Caco-2 (cell line): Measurements from ENCODE around the gene RPS27. TPM values are rescaled to one million over a fixed set of nuclear protein-coding genes. Genes with fewer than 3 reads are reported as not detected.

Experiments
- BruUV-seq: library from RNA; stranded (reverse); fragments of 400-500 nt; replicated peaks from 2 replicates; lab custom pipeline; 2021; lab: Mats Ljungman, UMichigan
- CTCF ChIA-PET: fragments of 300-600 bp; sonication (Branson Sonifier 250); formaldehyde crosslinking; loops from one replicate; lab custom pipeline; 2022; ENCODE audit warnings: antibody characterized with exemption; lab: Charles Lee
- POLR2A ChIA-PET: fragments of 300-600 bp; sonication (Branson Sonifier 250); formaldehyde crosslinking; loops from one replicate; lab custom pipeline; 2022; ENCODE audit warnings: antibody characterized with exemption; lab: Charles Lee
- DNase-seq, 2 experiments: peaks; one replicate each; pipeline versions ENCODE4 v3.0.0 to v3.0.0-alpha.2; 2020 to 2022
- H3K27me3 ChIP-seq: replicated peaks from 2 replicates; pipeline ENCODE4 v1.6.0; 2011; ENCODE audit warnings: low read length; ENCODE audit not compliant: control insufficient read depth, insufficient read depth
- H3K36me3 ChIP-seq: 2 replicates; pipeline ENCODE4 v1.5.1; 2011; ENCODE audit warnings: low read length; ENCODE audit not compliant: control insufficient read depth, insufficient read depth
- H3K4me1 ChIP-seq: fragments of 250-450 bp; sonication (Bioruptor Pico); 2 replicates; pipeline ENCODE4 v1.5.1; 2020; ENCODE audit warnings: mild to moderate bottlenecking
- H3K4me3 ChIP-seq: 2 replicates; pipeline ENCODE4 v1.5.1; 2011; ENCODE audit warnings: low read depth, mild to moderate bottlenecking, control low read depth, low read length
- H3K9me3 ChIP-seq: fragments of 250-450 bp; sonication (Bioruptor Pico); 2 replicates; pipeline ENCODE4 v1.5.1; 2020; ENCODE audit warnings: mild to moderate bottlenecking, moderate library complexity
- H3K27ac Mint-ChIP-seq: one replicate; pipeline ENCODE4 v1.8.0; 2022; ENCODE audit warnings: mixed read lengths; ENCODE audit not compliant: unreplicated experiment
- H3K27me3 Mint-ChIP-seq: one replicate; pipeline ENCODE4 v1.8.0; 2022; ENCODE audit warnings: mixed read lengths; ENCODE audit not compliant: insufficient read depth, unreplicated experiment
- H3K36me3 Mint-ChIP-seq: one replicate; pipeline ENCODE4 v1.8.0; 2022; ENCODE audit warnings: mild to moderate bottlenecking, mixed read lengths; ENCODE audit not compliant: insufficient read depth, unreplicated experiment
- H3K4me1 Mint-ChIP-seq: one replicate; pipeline ENCODE4 v1.8.0; 2022; ENCODE audit warnings: low read depth, mixed read lengths; ENCODE audit not compliant: unreplicated experiment
- H3K4me3 Mint-ChIP-seq: one replicate; pipeline ENCODE4 v1.8.0; 2022; ENCODE audit warnings: mild to moderate bottlenecking, moderate library complexity, mixed read lengths; ENCODE audit not compliant: unreplicated experiment
- H3K9me3 Mint-ChIP-seq: one replicate; pipeline ENCODE4 v1.8.0; 2022; ENCODE audit warnings: mixed read lengths; ENCODE audit not compliant: unreplicated experiment
- intact Hi-C: fragments of 100-400 bp; cut with micrococcal nuclease; formaldehyde crosslinking; loops from one replicate; pipeline ENCODE4 v1.10.0; 2022; ENCODE audit not compliant: unreplicated experiment
- total RNA-seq: library from RNA; stranded (reverse); gene quantifications from 2 replicates; pipeline ENCODE4 v1.2.3, GENCODE V29; 2022
- TF ChIP-seq, protein P1 (sequence below), 2 experiments: fragments of 200-600 bp in 1 of 2; IDR thresholded peaks; 1 replicate in 1 of 2; 2 replicates in 1 of 2; pipeline versions ENCODE4 v1.5.1 to v1.8.0; 2011 to 2022; ENCODE audit warnings: antibody characterized with exemption in 1 of 2, control low read depth in 1 of 2, inconsistent platforms in 1 of 2, low read depth in 1 of 2, low read length in 1 of 2, mild to moderate bottlenecking in 1 of 2, moderate library complexity in 1 of 2; ENCODE audit not compliant: insufficient read depth in 1 of 2, severe bottlenecking in 1 of 2, unreplicated experiment in 1 of 2

Gene RPS27
- total RNA-seq, 1 experiment from 2014 or later = 2,676 TPM

DNA sequence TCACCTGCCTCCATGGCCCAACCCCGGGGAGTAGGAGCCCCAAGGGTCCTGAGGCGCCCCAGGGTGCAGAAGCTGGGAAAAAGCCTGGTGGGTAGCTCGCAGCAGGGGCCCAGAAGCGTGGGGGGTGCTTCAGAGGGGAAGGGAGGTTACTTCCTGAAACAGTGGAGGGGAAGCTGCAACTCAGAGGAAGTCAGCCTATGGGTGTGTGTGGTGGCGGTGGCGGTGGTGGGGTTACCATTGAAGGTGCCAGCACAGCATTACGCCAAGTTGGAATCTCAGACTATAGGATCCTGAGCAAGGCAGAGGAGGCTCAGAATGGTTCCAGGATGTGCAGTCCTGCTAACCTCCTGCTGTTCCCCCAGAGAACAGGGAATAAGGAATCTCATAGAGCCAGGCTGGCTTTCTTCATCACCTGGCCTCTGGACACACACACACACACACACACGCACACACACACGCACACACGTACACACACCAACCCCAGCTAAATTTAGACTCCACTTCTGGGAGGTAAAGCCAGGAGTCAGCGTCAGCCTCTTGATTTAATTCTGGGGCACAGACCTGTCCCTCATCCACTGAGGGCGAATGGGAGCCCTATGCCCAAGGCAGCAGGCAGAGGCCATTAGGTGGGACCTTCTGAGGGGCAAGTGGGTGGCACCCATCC, 45.3 kb upstream of the RPS27 start:
- peak in 1 of 2 experiments; percentile 34 for DNase-seq
- Histone ChIP-seq H3K4me3 (peak overlapping the region; percentile 92), H3K4me1 (peaks cover 8% of the 10 kb centered on the region), H3K9me3 (no peaks in the 10 kb centered on the region), H3K36me3 (peaks cover 3% of the 10 kb centered on the region; the same call in 1 of the 2 replicates), H3K27me3 (no peaks in the 10 kb centered on the region)
- BruUV-seq = no TSS peak
- Mint-ChIP-seq H3K4me3 (peak overlapping the region; percentile 82), H3K36me3 (peaks cover 55% of the 10 kb centered on the region), H3K9me3 (no peaks in the 10 kb centered on the region), H3K4me1 (peaks cover 7% of the 10 kb centered on the region), H3K27ac (peak overlapping the region; percentile 44), H3K27me3 (no peaks in the 10 kb centered on the region)
- ChIA-PET POLR2A (interaction anchor here (1.7 kb wide), 1 partner anchor 22 kb away, joined by 6 read pairs; the partner anchor contains the start of gene GATAD2B), CTCF (interaction anchor here (0.6 kb wide), 1 partner anchor 22 kb away, joined by 4 read pairs; no protein-coding TSS in a partner anchor)
- TF ChIP-seq, protein P1, sequence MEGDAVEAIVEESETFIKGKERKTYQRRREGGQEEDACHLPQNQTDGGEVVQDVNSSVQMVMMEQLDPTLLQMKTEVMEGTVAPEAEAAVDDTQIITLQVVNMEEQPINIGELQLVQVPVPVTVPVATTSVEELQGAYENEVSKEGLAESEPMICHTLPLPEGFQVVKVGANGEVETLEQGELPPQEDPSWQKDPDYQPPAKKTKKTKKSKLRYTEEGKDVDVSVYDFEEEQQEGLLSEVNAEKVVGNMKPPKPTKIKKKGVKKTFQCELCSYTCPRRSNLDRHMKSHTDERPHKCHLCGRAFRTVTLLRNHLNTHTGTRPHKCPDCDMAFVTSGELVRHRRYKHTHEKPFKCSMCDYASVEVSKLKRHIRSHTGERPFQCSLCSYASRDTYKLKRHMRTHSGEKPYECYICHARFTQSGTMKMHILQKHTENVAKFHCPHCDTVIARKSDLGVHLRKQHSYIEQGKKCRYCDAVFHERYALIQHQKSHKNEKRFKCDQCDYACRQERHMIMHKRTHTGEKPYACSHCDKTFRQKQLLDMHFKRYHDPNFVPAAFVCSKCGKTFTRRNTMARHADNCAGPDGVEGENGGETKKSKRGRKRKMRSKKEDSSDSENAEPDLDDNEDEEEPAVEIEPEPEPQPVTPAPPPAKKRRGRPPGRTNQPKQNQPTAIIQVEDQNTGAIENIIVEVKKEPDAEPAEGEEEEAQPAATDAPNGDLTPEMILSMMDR (IDR thresholded peaks at IDR 0.05; ENCODE audit: insufficient read depth in 1 of 2, low read depth in 1 of 2, low read length in 1 of 2, severe bottlenecking in 1 of 2, unreplicated experiment in 1 of 2) = no peak
- intact Hi-C loops = no loop called here

DNA sequence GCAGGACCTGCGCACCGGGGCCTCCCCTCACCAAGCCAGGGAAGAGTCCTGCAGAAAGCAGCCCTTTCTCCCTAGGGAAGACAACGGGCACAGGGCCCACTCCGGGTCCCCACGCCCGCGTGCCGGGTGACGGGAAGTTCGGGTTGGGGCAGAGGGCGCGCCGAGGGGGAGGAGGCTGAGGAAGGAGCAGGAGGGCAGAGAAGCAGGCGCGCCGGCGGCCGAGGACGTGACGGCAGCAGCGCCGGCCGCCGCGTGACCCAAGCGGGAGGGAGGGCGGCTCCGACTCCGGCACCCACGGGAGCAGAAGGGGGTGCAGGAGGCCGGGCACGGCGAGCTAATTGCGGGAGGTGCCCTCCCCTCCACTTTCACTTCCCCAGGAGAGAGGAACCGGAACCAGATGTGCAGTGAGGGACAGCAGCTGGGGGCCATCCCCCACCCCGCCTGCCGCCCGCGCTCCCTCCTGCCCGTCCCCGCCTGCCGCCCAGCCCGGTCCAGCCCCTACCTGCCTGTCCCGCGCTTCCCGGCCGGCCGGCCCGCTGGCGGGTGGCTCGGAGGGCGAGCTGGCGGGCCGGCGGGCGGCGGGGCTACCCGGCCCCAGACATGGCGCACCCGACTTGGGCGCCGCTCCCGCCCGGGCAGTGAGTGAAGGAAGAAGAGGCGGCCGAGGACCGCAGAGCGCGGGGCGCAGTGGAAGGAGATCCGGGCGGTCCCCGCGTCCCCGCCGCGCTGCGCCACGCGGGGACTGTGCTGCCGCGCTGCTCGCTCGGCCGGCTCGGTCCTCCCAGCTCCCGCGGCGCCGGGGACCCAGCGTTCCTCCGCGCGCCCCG, 44.6 kb upstream of the RPS27 start:
- POLR2A ChIA-PET = interaction anchor here (0.6 to 1.7 kb wide), 5 partner anchors 17 to 179 kb away, joined by 3 to 20 read pairs (median 6); partner anchors contain the start of genes CREB3L4 and GATAD2B
- DNase-seq = peak; percentile 60 to 68
- Mint-ChIP-seq H3K4me3 (peak overlapping the region; percentile 82), H3K27ac (peak overlapping the region; percentile 44), H3K36me3 (peaks cover 59% of the 10 kb centered on the region), H3K4me1 (peaks cover 7% of the 10 kb centered on the region), H3K9me3 (no peaks in the 10 kb centered on the region), H3K27me3 (no peaks in the 10 kb centered on the region)
- Histone ChIP-seq H3K9me3 (no peaks in the 10 kb centered on the region), H3K4me1 (peaks cover 8% of the 10 kb centered on the region), H3K4me3 (peak overlapping the region; percentile 92), H3K36me3 (peaks cover 3% of the 10 kb centered on the region; the same call in 1 of the 2 replicates), H3K27me3 (no peaks in the 10 kb centered on the region)
- intact Hi-C loops = loop anchor here (1.0 to 2.0 kb wide), 2 partner anchors 23 to 40 kb away; partner anchors contain the start of genes GATAD2B and RAB13
- no TSS peak for BruUV-seq
- TF ChIP-seq, protein P1 (IDR thresholded peaks at IDR 0.05; ENCODE audit: insufficient read depth in 1 of 2, low read depth in 1 of 2, low read length in 1 of 2, severe bottlenecking in 1 of 2, unreplicated experiment in 1 of 2) = no peak
- CTCF ChIA-PET = interaction anchor here (0.6 to 2.0 kb wide), 9 partner anchors 11 to 302 kb away, joined by 4 to 24 read pairs (median 6); partner anchors contain the start of genes CREB3L4, CRTC2, GATAD2B and SLC39A1
